NCI-H226 (cell line): ENCODE data around the gene RINL.
"Not testable (repeated sequence)": the region's sequence is repeated elsewhere in the genome, so short reads cannot be mapped to it uniquely, and the experiment has no call there.

Experiments used
- DNase-seq: peaks from one replicate; pipeline ENCODE4 v3.0.0-alpha.2; 2015

RINL gene

GRCh38 chr19:38831142-38831605 lies 46.9 kb downstream of the RINL start:
- DNase-seq, result peak; percentile 95

DNA sequence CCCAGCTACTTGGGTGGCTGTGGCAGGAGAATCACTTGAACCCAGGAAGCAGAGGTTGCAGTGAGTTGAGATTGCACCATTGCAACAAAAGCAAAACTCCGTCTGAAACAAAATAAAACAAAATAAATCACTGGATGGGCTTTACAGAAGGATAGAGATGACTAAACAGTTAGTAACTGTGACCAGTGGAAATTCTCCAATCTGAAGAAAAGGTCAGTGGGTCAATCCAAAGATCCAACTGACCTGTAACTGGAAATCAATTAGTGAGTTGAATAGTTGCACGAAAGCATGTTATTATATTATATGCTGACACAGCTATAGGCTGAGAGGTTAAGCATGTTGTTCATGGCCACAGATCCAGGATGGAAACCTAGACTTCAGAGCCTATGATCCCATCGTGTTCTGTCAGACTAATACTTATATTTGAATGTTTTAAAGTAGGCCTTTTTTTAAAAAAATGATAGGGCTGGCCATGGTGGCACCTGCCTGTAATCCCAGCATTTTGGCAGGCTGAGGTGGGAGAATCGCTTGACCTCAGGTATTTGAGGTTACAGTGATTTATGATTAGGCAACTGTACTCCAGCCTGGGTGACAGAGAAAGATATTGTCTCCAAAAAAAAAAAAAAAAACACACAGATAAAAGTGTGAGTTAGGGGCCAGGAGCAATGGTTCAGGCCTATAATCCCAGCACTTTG lies 47.9 kb downstream of the RINL start:
- DNase-seq, result no peak

- not testable (repeated sequence) for DNase-seq
Measured at GRCh38 chr19:38829203-38829602, 48.9 kb downstream of the RINL start.

DNA sequence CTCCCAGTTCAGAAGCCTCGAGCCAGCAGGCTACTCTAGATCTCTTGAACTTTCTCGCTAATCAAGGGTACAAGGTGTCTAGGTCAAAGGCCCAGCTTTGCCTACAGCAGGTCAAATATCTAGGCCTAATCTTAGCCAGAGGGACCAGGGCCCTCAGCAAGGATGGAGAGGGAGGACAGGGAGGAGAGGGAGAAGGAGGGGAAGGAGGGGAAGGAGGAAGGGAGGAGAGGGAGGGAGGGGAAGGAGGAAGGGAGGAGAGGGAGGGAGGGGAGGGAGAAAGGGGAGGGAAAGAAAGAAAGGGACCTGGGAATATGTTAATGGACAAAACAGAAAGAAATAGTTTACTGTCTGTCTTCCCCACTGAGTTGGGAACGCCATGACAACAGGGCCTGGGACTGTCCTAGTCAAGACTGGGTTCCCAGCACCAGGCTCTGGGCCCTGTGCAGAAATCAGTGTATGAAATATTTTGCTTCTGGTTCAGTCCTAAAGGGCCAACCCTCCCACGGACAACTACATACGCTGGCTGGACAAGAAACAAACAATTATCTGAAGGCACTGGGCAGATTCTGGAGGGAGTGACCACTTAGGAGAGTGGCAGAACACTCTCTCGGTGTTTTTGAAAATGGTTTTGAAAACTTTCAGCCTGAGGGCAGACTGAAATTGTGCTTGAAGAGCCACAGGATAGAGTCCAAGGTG lies 51.1 kb downstream of the RINL start:
- DNase-seq, result no peak

- not testable (repeated sequence) for DNase-seq
Measured at GRCh38 chr19:38825936-38826335, 52.1 kb downstream of the RINL start.

DNA sequence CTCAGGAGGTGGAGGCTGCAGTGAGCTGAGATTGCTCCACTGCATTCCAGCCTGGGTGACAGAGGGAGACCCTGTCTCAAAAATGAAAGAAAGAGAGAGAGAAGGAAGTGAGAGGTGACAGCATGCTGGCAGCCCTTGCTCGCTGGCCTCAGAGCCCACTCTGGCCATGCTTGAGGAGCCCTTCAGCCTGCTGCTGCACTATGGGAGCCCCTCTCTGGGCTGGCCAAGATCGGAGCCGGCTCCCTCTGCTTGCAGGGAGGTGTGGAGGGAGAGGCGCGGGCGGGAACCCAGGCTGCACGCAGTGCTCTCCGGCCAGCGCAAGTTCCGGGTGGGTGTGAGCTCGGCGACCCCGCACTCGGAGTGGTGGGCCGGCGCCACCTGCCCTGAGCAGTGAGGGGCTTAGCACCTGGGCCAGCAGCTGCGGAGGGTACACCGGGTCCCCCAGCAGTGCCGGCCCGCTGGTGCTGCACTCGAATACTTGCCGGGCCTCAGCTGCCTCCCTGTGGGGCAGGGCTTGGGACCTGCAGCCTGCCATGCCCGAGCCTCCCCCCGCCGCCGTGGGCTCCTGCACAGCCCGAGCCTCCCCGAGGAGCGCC lies 56.7 kb downstream of the RINL start:
- not testable (repeated sequence) for DNase-seq

GRCh38 chr19:38819231-38819920 lies 58.7 kb downstream of the RINL start:
- DNase-seq, result no peak
